Thyroid gland (tissue), 4 donors: ENCODE data around the gene CPB2. TPM values are rescaled to one million over a fixed set of nuclear protein-coding genes. Genes with fewer than 3 reads are reported as not detected.

Source experiments
- DNase-seq, 2 donors: peaks; one replicate each; pipeline ENCODE4 v3.0.0-alpha.2; 2019
- H3K27ac ChIP-seq, 3 donors: fragments of 200-600 bp; sonication (generic); 1 replicate in 2 of 3; 2 replicates in 1 of 3; pipeline ENCODE4 v1.5.1; 2016 to 2019; ENCODE audit warnings: mild to moderate bottlenecking in 1 of 3, moderate library complexity in 1 of 3
- H3K27me3 ChIP-seq: fragments of 200-600 bp; sonication (generic); one replicate; pipeline ENCODE4 v1.5.1; 2019
- H3K36me3 ChIP-seq, 2 donors: fragments of 200-600 bp; sonication (generic); one replicate each; pipeline ENCODE4 v1.5.1; 2016 to 2019
- H3K4me1 ChIP-seq, 2 donors: fragments of 200-600 bp; sonication (generic); one replicate each; pipeline ENCODE4 v1.5.1; 2017 to 2019
- H3K4me3 ChIP-seq, 3 donors: fragments of 200-600 bp; sonication (generic); replicated peaks in 1 of 3; 1 replicate in 2 of 3; 2 replicates in 1 of 3; pipeline ENCODE4 v1.5.1; 2016; ENCODE audit warnings: mild to moderate bottlenecking in 1 of 3
- H3K9me3 ChIP-seq: fragments of 200-600 bp; sonication (generic); one replicate; pipeline ENCODE4 v1.5.1; 2017
- CTCF ChIP-seq, 6 experiments: fragments of 200-600 bp in 3 of 6; fragments of 450-650 bp in 3 of 6; sonication (generic) in 3 of 6; IDR thresholded peaks; one replicate each; pipeline ENCODE4 v1.5.1; 2016 to 2019; ENCODE audit warnings: antibody characterized with exemption in 6 of 6, mild to moderate bottlenecking in 2 of 6, inconsistent platforms in 1 of 6, moderate library complexity in 1 of 6
- POLR2A ChIP-seq, 2 donors: fragments of 450-650 bp; IDR thresholded peaks; one replicate each; pipeline ENCODE4 v1.6.1; 2017; ENCODE audit warnings: antibody characterized with exemption in 2 of 2, mild to moderate bottlenecking in 2 of 2, moderate library complexity in 1 of 2
- WGBS, 2 donors: methylation state at CpG; one replicate each; pipeline ENCODE4 v1.1.5; 2017; 5-methylcytosine and 5-hydroxymethylcytosine counted together
- intact Hi-C: fragments of 100-400 bp; cut with DNase I; formaldehyde crosslinking; loops from one replicate; pipeline ENCODE4 v1.15.1; 2023
- total RNA-seq, 4 donors: library from RNA; depleted of rRNA; stranded (reverse); fragments of >200 nt; gene quantifications; one replicate each; pipeline ENCODE4 v1.2.3, GENCODE V29; 2016

The CPB2 gene
- total RNA-seq, 4 donors from 2014 or later, result 0.67 to 0.83 TPM; not detected in 2

GRCh38 chr13:46052319-46053161 is 52.3 kb downstream of the CPB2 start, which contains the start of gene ZC3H13:
ZC3H13 (minus strand) TSS chr13:46052746; CDS start chr13:46045507, 7,239 bp downstream.
- Histone ChIP-seq H3K27ac (peak within 1 kb of the TSS; percentile 74 to 95 (median 85)), H3K36me3 (no peaks in the 10 kb centered on the region), H3K9me3 (no peaks in the 10 kb centered on the region), H3K27me3 (no peaks in the 10 kb centered on the region), H3K4me3 (peak within 1 kb of the TSS; percentile 29 to 69 (median 68)), H3K4me1 (peaks cover 19 to 25% of the 10 kb centered on the region in 2 donors)
- TF ChIP-seq POLR2A (IDR thresholded peaks at IDR 0.05) (peak in 1 of 2 donors; percentile 81), CTCF (IDR thresholded peaks at IDR 0.05) (peak in 4 of 6 experiments; percentile 41 to 52 (median 44))
- intact Hi-C loops, result no loop called here
- WGBS, 2 donors, result 0% methylated on average over 46 to 47 of the region's 57 CpGs
- peak; percentile 96 for DNase-seq

- peak overlapping the region; percentile 74 to 95 (median 85) for H3K27ac ChIP-seq
- peak overlapping the region; percentile 29 to 69 (median 68) for H3K4me3 ChIP-seq
- no peaks in the 10 kb centered on the region for H3K36me3 ChIP-seq
- H3K9me3 ChIP-seq, result no peaks in the 10 kb centered on the region
- H3K4me1 ChIP-seq, result peaks cover 19 to 25% of the 10 kb centered on the region in 2 donors
- WGBS, 2 donors, result 0 to 1% methylated on average over 7 of the region's 7 CpGs
- intact Hi-C loops, result no loop called here
- DNase-seq, result no peak
- no peaks in the 10 kb centered on the region for H3K27me3 ChIP-seq
- no peak for TF ChIP-seq POLR2A (IDR thresholded peaks at IDR 0.05)
- no peak for TF ChIP-seq CTCF (IDR thresholded peaks at IDR 0.05)
Measured at GRCh38 chr13:46051968-46052318, 52.9 kb downstream of the CPB2 start.

- Histone ChIP-seq H3K27ac (no peak overlapping the region), H3K4me1 (peaks cover 19 to 25% of the 10 kb centered on the region in 2 donors), H3K27me3 (no peaks in the 10 kb centered on the region), H3K4me3 (no peak overlapping the region), H3K36me3 (no peaks in the 10 kb centered on the region), H3K9me3 (no peaks in the 10 kb centered on the region)
- TF ChIP-seq CTCF (IDR thresholded peaks at IDR 0.05) (no peak), POLR2A (IDR thresholded peaks at IDR 0.05) (no peak)
- DNase-seq, result no peak
- intact Hi-C loops, result no loop called here
Measured at GRCh38 chr13:46050771-46051170, 54.1 kb downstream of the CPB2 start.

- DNase-seq, result no peak
- H3K27me3 ChIP-seq, result no peaks in the 10 kb centered on the region
- TF ChIP-seq CTCF (IDR thresholded peaks at IDR 0.05) (no peak), POLR2A (IDR thresholded peaks at IDR 0.05) (no peak)
- intact Hi-C loops, result no loop called here
- H3K9me3 ChIP-seq, result no peaks in the 10 kb centered on the region
- H3K4me1 ChIP-seq, result peaks cover 5 to 26% of the 10 kb centered on the region in 2 donors
- 61 to 75% methylated on average over 2 of the region's 2 CpGs for WGBS, 2 donors
- H3K27ac ChIP-seq, result no peak overlapping the region
- H3K4me3 ChIP-seq, result no peak overlapping the region
- no peaks in the 10 kb centered on the region for H3K36me3 ChIP-seq
Measured at GRCh38 chr13:46045424-46045823, 59.4 kb downstream of the CPB2 start.

GRCh38 chr13:46043647-46044046 is 61.2 kb downstream of the CPB2 start:
- H3K27me3 ChIP-seq, result no peaks in the 10 kb centered on the region
- DNase-seq, result no peak
- H3K36me3 ChIP-seq, result no peaks in the 10 kb centered on the region
- no peak overlapping the region for H3K27ac ChIP-seq
- intact Hi-C loops, result no loop called here
- no peak overlapping the region for H3K4me3 ChIP-seq
- H3K9me3 ChIP-seq, result no peaks in the 10 kb centered on the region
- no peak for TF ChIP-seq CTCF (IDR thresholded peaks at IDR 0.05)
- TF ChIP-seq POLR2A (IDR thresholded peaks at IDR 0.05), result no peak
- WGBS, 2 donors, result 97 to 98% methylated on average over 5 of the region's 5 CpGs
- H3K4me1 ChIP-seq, result peaks cover 5 to 20% of the 10 kb centered on the region in 2 donors
